WTC11 (cell line): ENCODE results near the gene BRD4. TPM values are rescaled to one million over a fixed set of nuclear protein-coding genes. Genes with fewer than 3 reads are reported as not detected.

ENCODE experiments used
- ATAC-seq: fragments of 200-7000 bp; cut with Tn5 transposase; 2 replicates; pipeline ENCODE4 v1.10.0; 2021; ENCODE audit warnings: mild to moderate bottlenecking, moderate library complexity
- CTCF ChIA-PET: fragments of 300-600 bp; sonication (Branson Sonifier 250); formaldehyde crosslinking; loops from one replicate; lab custom pipeline; 2021; ENCODE audit warnings: antibody characterized with exemption; lab: Charles Lee
- POLR2A ChIA-PET: fragments of 350-600 bp; sonication (Branson Sonifier 250); formaldehyde crosslinking; loops from one replicate; lab custom pipeline; 2021; ENCODE audit warnings: antibody characterized with exemption; lab: Charles Lee
- DNase-seq: peaks from one replicate; pipeline ENCODE4 v3.0.0; 2021; ENCODE audit warnings: low spot score
- H3K27ac Mint-ChIP-seq: 2 replicates; pipeline ENCODE4 v1.8.0; 2021; ENCODE audit warnings: mixed read lengths
- H3K27me3 Mint-ChIP-seq: 2 replicates; pipeline ENCODE4 v1.8.0; 2021; ENCODE audit warnings: low read depth, mild to moderate bottlenecking, moderate library complexity, mixed read lengths
- H3K36me3 Mint-ChIP-seq: 2 replicates; pipeline ENCODE4 v1.8.0; 2021; ENCODE audit warnings: mixed read lengths
- H3K4me1 Mint-ChIP-seq: 2 replicates; pipeline ENCODE4 v1.8.0; 2022; ENCODE audit warnings: mixed read lengths
- H3K4me3 Mint-ChIP-seq: 2 replicates; pipeline ENCODE4 v1.8.0; 2021; ENCODE audit warnings: mild to moderate bottlenecking, moderate library complexity, mixed read lengths
- H3K9me3 Mint-ChIP-seq: 2 replicates; pipeline ENCODE4 v1.8.0; 2021; ENCODE audit warnings: mixed read lengths
- ATF1 ChIP-seq: sonication (generic); formaldehyde crosslinking; IDR thresholded peaks from 2 replicates; pipeline ENCODE4 v1.8.1; 2023; ENCODE audit warnings: mild to moderate bottlenecking, moderate library complexity, missing genetic modification reagents
- CREB1 ChIP-seq: sonication (generic); formaldehyde crosslinking; IDR thresholded peaks from 2 replicates; pipeline ENCODE4 v1.8.0; 2023; ENCODE audit warnings: mild to moderate bottlenecking, missing genetic modification reagents
- CREM ChIP-seq: sonication (generic); formaldehyde crosslinking; IDR thresholded peaks from 2 replicates; pipeline ENCODE4 v1.8.1; 2022; ENCODE audit warnings: mild to moderate bottlenecking, missing genetic modification reagents, moderate library complexity
- E2F4 ChIP-seq: sonication (generic); formaldehyde crosslinking; IDR thresholded peaks from 2 replicates; pipeline ENCODE4 v1.8.1; 2022; ENCODE audit warnings: low read depth, mild to moderate bottlenecking, moderate library complexity, missing genetic modification reagents, borderline replicate concordance
- ESRRA ChIP-seq: sonication (generic); formaldehyde crosslinking; IDR thresholded peaks from 2 replicates; pipeline ENCODE4 v1.8.1; 2022; ENCODE audit warnings: mild to moderate bottlenecking, missing genetic modification reagents, borderline replicate concordance
- FOXJ3 ChIP-seq: sonication (generic); formaldehyde crosslinking; IDR thresholded peaks from 2 replicates; pipeline ENCODE4 v1.9.0; 2021; ENCODE audit warnings: missing genetic modification reagents, mild to moderate bottlenecking, borderline replicate concordance
- NFATC4 ChIP-seq: fragments of 250-450 bp; sonication (Bioruptor Pico); IDR thresholded peaks from 2 replicates; pipeline ENCODE4 v1.9.0; 2021; ENCODE audit warnings: mild to moderate bottlenecking
- NFYB ChIP-seq: sonication (generic); formaldehyde crosslinking; conservative IDR thresholded peaks from 2 replicates; pipeline ENCODE4 v1.8.0; 2022; ENCODE audit warnings: low read depth, missing genetic modification reagents
- SMAD3 ChIP-seq: sonication (generic); formaldehyde crosslinking; IDR thresholded peaks from 2 replicates; pipeline ENCODE4 v1.8.0; 2022; ENCODE audit warnings: missing genetic modification reagents, mild to moderate bottlenecking, borderline replicate concordance
- TEAD4 ChIP-seq: sonication (generic); formaldehyde crosslinking; IDR thresholded peaks from 2 replicates; pipeline ENCODE4 v1.8.0; 2022; ENCODE audit warnings: mild to moderate bottlenecking, missing genetic modification reagents
- ZBTB43 ChIP-seq: sonication (generic); formaldehyde crosslinking; IDR thresholded peaks from 2 replicates; pipeline ENCODE4 v1.8.1; 2023; ENCODE audit warnings: mild to moderate bottlenecking, missing genetic modification reagents
- total RNA-seq: library from RNA; stranded (reverse); gene quantifications from 3 replicates; pipeline ENCODE4 v1.2.3, GENCODE V29; 2021
- TF ChIP-seq, protein P1 (sequence below): sonication (generic); formaldehyde crosslinking; IDR thresholded peaks from 2 replicates; pipeline ENCODE4 v1.8.0; 2022; ENCODE audit warnings: mild to moderate bottlenecking, missing genetic modification reagents
- TF ChIP-seq, protein P2 (sequence below): sonication (generic); formaldehyde crosslinking; IDR thresholded peaks from 2 replicates; pipeline ENCODE4 v1.8.1; 2023; ENCODE audit warnings: mild to moderate bottlenecking, missing genetic modification reagents, moderate library complexity
- TF ChIP-seq, protein P3 (sequence below): sonication (generic); formaldehyde crosslinking; IDR thresholded peaks from 2 replicates; pipeline ENCODE4 v1.8.0; 2023; ENCODE audit warnings: mild to moderate bottlenecking, missing genetic modification reagents
- TF ChIP-seq, protein P4 (sequence below): fragments of 200-600 bp; IDR thresholded peaks from 2 replicates; pipeline ENCODE4 v1.8.0; 2022; ENCODE audit warnings: antibody characterized with exemption

BRD4 gene
- total RNA-seq, 1 experiment from 2014 or later = 128 TPM

DNA sequence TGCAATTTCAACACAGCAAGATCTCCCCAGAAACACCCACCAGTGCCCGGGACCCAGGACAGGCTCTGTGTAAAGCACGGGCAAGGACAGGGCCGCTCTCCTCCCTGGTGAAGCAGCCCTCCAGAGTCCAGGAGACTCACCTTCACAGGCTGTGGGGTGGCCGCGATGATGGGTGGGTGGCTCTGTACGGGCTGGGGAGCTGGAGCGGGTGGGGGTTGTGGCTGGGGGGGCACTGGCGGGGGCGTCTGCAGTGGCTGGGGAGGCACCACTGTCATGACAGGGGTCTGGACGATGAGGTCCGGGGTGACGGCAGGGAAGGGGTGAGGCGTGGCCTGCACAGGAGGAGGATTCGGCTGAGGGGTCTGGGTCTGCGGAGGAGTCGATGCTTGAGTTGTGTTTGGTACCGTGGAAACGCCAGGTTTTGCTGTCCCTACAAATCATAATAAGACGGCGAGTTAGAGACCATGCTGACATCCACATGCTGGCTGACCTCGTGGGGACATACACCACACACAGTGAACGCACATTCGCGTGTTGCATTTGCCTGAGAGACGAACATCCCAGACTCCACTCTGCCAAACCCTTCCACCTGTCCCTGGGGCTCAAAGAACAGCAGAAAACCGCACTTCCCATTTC is 67.0 kb downstream of the BRD4 start (continued):
- TF ChIP-seq, protein P1, sequence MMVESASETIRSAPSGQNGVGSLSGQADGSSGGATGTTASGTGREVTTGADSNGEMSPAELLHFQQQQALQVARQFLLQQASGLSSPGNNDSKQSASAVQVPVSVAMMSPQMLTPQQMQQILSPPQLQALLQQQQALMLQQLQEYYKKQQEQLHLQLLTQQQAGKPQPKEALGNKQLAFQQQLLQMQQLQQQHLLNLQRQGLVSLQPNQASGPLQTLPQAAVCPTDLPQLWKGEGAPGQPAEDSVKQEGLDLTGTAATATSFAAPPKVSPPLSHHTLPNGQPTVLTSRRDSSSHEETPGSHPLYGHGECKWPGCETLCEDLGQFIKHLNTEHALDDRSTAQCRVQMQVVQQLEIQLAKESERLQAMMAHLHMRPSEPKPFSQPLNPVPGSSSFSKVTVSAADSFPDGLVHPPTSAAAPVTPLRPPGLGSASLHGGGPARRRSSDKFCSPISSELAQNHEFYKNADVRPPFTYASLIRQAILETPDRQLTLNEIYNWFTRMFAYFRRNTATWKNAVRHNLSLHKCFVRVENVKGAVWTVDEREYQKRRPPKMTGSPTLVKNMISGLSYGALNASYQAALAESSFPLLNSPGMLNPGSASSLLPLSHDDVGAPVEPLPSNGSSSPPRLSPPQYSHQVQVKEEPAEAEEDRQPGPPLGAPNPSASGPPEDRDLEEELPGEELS = no peak
- TF ChIP-seq, protein P2, sequence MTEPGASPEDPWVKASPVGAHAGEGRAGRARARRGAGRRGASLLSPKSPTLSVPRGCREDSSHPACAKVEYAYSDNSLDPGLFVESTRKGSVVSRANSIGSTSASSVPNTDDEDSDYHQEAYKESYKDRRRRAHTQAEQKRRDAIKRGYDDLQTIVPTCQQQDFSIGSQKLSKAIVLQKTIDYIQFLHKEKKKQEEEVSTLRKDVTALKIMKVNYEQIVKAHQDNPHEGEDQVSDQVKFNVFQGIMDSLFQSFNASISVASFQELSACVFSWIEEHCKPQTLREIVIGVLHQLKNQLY (CRISPR knock-in tag) = no peak
- TF ChIP-seq ATF1 (CRISPR knock-in tag) (no peak), NFATC4 (no peak), NFYB (CRISPR knock-in tag) (no peak), ESRRA (CRISPR knock-in tag) (no peak)
- TF ChIP-seq, protein P3, sequence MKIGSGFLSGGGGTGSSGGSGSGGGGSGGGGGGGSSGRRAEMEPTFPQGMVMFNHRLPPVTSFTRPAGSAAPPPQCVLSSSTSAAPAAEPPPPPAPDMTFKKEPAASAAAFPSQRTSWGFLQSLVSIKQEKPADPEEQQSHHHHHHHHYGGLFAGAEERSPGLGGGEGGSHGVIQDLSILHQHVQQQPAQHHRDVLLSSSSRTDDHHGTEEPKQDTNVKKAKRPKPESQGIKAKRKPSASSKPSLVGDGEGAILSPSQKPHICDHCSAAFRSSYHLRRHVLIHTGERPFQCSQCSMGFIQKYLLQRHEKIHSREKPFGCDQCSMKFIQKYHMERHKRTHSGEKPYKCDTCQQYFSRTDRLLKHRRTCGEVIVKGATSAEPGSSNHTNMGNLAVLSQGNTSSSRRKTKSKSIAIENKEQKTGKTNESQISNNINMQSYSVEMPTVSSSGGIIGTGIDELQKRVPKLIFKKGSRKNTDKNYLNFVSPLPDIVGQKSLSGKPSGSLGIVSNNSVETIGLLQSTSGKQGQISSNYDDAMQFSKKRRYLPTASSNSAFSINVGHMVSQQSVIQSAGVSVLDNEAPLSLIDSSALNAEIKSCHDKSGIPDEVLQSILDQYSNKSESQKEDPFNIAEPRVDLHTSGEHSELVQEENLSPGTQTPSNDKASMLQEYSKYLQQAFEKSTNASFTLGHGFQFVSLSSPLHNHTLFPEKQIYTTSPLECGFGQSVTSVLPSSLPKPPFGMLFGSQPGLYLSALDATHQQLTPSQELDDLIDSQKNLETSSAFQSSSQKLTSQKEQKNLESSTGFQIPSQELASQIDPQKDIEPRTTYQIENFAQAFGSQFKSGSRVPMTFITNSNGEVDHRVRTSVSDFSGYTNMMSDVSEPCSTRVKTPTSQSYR (CRISPR knock-in tag) = no peak
- TF ChIP-seq, protein P4, sequence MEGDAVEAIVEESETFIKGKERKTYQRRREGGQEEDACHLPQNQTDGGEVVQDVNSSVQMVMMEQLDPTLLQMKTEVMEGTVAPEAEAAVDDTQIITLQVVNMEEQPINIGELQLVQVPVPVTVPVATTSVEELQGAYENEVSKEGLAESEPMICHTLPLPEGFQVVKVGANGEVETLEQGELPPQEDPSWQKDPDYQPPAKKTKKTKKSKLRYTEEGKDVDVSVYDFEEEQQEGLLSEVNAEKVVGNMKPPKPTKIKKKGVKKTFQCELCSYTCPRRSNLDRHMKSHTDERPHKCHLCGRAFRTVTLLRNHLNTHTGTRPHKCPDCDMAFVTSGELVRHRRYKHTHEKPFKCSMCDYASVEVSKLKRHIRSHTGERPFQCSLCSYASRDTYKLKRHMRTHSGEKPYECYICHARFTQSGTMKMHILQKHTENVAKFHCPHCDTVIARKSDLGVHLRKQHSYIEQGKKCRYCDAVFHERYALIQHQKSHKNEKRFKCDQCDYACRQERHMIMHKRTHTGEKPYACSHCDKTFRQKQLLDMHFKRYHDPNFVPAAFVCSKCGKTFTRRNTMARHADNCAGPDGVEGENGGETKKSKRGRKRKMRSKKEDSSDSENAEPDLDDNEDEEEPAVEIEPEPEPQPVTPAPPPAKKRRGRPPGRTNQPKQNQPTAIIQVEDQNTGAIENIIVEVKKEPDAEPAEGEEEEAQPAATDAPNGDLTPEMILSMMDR = no peak

- ATAC-seq = no peak
- Mint-ChIP-seq H3K36me3 (peaks cover 74% of the 10 kb centered on the region), H3K9me3 (no peaks in the 10 kb centered on the region), H3K4me1 (no peaks in the 10 kb centered on the region), H3K4me3 (no peak overlapping the region)
- CTCF ChIA-PET = interaction anchor here (0.6 to 0.7 kb wide), 2 partner anchors 38 to 114 kb away, joined by 3 read pairs; no protein-coding TSS in a partner anchor
- TF ChIP-seq NFATC4 (no peak), SMAD3 (CRISPR knock-in tag) (no peak), TEAD4 (no peak), CREM (CRISPR knock-in tag) (no peak), FOXJ3 (no peak), E2F4 (CRISPR knock-in tag) (no peak), CREB1 (no peak), ZBTB43 (CRISPR knock-in tag) (no peak)
- TF ChIP-seq, all 79 proteins: peak for 0
- Mint-ChIP-seq H3K27me3 (no peaks in the 10 kb centered on the region), H3K27ac (peak overlapping the region; percentile 27; the same call in 1 of the 2 replicates)
- POLR2A ChIA-PET = interaction anchor here (0.6 kb wide), 1 partner anchor 37 kb away, joined by 4 read pairs; no protein-coding TSS in a partner anchor
- no peak for DNase-seq
These were observed 67.5 kb downstream of the BRD4 start for GRCh38 chr19:15264933-15265206.
